Stimulated activated CD8-positive, alpha-beta memory T cell treated with anti-CD3 and anti-CD28 coated beads, Interleukin-4, amount 100 ng/mL, for 4 hours (primary cell): ENCODE results near the gene IFT57.
A peak's percentile ranks its signal among the peaks of the same experiment; 100 is the strongest.

Source experiments
- DNase-seq, 2 donors: peaks; one replicate each; pipeline ENCODE4 v3.0.0-alpha.2; 2020; ENCODE audit warnings: low read depth in 2 of 2, low spot score in 1 of 2

The IFT57 gene

DNA sequence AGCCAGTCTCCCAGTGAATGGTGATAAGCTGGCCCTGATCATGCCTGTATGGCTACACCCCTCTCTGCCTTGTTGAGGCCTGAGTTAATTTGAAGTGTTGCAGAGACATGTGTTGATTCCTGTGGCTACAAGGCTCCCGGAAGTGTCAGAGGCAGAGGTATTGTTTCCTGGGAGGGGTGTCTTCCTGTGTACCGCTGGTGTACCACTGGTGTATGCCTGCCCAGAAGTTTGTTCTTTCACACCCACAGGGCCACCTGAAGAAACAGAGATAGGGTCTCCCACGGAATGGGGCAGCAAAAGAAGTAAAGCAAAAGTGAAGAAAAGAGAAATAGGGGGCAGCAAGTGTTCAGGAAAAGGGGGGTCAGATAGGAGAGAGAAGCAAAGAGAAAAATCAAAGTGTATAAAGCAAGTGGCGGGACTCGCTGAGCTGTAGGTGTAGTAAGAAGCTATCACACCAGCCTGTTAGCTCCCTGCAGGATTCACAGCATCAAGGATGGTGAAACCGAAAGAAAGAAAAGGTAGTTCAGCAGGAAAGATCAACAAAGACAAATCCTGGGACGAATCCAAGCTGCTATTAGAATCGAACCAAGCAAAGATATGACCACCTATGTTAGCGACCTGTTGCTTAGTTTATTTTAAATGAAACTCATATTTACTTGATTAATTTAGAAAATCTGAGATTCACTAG lies 94.8 kb downstream of the IFT57 start:
- peak; percentile 33 to 41 for DNase-seq

DNA sequence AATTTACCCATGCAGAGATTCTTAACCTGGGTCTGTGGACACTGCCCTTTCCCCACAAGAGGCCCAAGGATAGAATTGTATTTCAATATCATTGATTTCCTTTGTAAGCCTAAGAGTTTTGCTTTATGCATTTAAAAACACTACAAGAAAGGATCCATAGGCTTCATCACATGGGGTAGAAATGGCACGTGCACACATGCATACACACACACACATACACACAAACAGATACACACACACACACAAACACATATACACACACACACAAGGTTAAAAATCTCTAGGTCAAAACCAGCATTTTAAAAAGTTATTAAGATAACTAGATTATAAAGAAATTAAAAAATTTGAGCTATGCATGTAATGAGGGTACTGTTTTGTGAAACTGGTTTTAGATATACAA lies 95.9 kb downstream of the IFT57 start:
- DNase-seq, result no peak

DNA sequence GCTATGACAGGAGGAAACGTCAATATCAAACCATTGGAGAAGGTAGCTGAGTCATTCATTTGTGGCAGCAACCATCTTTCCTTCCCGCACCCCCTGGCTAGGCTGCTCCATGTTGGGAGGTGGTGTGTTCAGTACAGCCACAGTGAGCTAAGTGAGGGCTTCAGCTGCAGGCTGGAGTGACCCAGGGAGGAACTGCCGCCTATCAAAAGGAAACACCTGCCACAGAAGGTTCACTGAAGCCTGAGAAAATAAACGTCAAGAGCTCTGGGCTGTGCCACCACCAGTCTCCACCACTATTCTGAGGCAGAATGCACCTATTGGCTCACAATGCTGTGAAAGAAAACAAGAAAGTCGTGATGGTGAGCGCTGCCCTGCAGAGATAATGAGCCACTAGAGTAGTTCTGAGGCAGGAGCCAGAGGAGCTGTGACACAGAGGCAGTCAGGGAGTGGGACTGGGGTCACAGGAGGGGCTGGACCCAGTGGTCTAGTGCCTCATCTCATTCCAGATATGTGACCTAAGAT lies 96.6 kb downstream of the IFT57 start:
- DNase-seq, result peak; percentile 18 to 26

DNA sequence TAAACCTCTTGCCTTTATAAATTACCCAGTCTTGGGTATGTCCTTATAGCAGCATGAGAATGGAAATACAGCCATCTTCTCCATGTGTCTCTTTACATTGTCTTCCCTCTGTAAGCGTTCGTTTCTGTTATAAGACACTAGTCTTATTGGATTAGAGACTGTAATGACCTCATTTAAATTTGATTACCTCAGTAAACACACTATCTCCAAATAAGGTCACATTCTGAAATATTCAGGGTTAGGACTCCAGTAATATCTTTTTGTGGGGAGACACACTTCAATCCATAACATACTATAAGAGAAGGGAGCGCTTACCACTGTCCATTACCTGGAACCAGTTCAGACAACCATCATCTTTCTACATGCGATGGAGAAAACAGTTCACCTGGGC lies 97.1 kb downstream of the IFT57 start:
- no peak for DNase-seq

DNA sequence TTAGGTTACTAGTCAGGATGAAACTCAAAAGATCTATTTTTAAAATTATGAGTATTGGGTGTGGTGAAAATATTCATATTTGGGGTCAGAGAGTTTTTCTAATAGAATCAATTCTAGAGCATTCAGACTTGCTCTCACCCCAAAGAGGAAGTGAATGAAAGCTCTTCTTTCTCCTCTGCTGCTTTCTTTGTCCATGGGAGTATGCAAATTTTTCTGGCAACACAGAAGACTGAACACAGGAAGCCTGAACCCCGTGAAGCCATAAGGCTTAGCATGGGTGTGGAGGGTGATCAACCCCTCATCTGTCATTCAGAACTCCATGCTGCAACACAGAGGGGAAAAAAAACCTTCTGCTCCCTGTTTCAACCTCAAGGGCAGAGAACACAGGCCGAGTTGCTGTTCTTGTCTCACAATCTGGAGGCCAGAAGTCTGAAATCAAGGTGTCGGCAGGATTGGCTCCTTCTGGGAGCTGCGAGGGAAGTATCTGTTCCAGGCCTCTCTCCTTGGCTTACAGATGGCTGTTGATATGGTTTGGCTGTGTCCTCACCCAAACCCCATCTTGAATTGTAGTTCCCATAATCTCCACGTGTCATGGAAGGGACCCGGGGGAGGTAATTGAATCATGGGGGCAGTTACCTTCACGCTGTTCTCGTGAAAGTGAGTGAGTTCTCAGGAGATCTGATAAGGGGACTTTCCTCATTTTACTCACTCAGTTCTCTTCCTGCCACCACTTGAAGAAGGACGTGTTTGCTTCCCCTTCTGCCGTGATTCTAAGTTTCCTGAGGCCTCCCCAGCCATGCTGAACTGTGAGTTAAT lies 97.7 kb downstream of the IFT57 start:
- peak; percentile 49 to 62 for DNase-seq

DNA sequence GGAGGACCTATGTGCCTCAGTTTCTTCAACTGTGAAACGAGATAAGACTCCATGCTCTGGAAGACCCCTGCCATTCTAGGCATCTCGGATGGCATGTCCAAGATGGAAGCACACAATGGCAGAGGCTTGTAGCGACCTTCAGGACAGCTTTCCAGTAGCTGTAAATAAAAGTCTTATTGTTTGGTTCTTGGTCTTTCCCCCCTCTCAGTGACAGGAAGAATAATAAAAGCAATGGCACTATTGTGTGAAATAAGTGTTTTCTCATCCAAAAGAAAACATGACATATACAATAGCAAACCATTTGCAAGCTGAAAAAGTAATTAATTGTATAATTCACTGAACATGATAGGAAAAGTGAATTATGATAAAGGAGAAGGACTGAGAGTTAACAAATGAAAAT lies 98.9 kb downstream of the IFT57 start:
- no peak for DNase-seq

DNA sequence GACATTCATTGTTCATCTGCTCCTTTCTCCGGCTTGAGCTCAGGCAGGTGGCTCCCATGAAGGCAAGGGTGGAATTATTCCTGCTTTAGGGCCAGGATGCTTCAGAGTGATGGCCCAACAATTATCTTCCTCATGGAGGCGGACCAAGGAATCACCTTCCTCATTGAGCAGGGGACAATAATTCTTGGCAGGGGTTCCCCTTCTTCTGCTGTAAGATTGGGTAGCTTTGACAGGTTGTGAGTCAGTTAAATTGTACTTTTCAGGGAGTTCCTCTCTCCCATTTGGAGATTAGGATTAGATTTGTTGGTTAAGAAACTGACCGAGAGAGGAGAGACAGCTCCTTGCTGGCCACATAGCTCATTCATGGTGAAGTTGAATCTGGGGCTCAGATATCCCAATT lies 99.9 kb downstream of the IFT57 start:
- DNase-seq, result no peak

DNA sequence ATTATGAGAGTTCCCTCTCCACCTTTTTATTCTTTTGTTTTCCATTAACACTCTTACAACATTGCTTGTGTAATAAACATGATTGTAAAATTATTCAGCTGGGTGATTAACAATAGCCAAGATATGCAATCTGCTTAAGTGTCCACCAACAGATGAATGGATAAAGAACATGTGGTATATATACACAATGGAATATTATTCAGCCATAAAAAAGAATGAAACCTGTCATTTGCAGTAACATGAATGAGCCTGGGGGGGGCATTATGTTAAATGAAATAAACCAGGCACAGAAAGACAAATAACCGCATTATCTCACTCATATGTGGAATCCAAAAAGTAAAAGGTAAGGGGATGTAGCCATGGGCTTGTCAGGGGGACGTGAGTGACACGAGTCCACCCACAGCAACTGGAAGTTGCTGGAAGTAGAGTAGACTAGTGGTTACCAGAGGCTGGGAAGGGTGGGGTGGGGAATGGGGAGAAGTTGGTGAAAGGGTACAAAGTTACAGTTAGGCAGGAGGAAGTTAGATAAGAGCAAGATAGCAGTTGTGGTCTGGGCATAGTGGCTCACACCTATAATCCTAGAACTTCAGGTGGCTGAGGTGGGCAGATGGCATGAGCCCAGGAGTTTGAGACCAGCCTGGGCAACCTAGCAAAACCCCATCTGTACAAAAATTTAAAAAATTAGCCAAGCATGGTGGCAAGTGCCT lies 102.7 kb downstream of the IFT57 start:
- DNase-seq, result no peak

DNA sequence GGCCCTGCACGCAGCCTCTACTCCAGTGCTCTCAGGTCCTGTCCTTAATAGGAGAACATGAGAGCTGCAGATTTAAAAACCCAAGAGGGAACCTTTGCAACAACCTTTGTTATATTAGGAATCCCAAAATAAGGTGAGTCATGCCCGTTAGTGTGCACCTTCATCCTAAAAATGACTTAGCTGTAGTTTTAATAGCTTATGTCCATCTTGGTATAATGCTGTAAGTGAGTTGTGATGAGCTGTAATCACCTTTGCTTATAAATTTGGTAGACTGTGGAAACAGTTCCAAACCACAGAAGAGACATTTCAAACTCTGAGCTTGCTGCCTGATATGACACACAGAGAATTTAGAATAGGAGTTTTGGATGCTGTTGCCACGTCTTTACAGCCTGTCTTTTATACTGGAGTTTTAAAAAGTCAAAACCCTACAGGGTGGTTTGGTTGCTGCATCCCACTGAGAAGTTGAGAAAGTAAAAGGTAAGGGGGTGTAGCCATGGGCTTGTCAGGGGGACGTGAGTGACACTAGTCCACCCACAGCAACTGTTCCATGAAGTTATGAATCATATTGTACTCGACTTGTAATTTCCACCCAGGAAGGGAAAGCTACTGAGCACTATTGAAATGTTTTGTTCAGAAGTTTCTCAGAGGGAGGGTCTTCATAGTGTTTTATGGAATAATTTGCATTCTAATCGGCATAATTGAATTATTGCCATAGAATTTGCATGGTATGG lies 104.0 kb downstream of the IFT57 start:
- DNase-seq, result no peak

DNA sequence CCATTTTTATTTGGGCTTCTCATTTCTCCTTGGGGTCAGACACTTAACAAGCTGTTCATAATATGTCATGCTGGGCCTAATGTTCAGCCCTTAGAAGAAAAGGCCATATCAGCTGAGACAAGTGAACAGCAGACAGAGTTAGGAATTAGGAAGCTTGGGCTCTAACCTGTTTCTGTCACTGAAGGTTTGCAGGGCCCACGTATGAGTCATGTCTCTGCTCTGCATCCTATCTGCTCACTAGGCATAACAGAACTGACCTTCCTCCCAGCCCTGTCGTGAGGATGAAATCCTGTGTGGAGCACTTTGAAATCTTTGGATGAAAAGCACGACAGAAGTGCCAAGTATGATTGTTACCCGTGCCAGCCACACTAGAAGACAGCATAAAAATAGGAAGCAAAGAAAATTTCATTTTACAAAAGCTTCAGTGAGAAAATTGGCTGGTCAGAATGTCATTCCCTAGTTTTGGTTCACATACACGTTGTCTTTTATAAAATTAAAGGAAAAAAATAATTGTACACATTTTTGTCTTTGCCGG lies 104.9 kb downstream of the IFT57 start:
- no peak for DNase-seq

DNA sequence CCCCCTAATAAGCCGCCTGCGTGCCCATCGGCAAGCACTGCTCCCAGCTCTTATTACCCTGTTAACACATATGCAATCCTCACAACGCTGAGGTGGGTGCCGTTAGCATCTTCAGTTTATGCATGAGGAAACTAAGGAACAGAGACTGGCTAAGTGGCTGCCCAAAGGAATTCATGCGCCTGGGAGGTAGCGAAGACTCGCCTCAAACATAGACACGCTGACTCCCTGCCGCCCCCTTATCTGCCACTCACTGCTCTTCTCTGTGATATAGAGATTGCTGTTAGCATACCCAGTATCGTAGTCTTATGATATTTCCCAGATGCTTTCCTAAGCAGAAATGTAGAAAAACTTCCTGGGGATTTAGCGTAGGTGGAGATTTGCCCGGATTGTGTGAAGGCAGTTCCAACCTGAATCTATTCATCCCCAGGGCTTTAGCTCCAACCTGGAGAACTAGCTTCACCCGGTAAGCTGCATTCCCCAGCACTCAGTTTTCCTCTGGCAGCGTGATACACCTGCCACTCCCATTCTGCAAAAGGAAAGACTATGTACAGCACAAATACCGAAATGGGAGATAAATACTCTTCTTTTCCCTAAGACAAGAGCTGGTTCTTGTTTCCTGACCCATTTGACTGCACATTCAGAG lies 107.7 kb downstream of the IFT57 start:
- DNase-seq, result no peak

DNA sequence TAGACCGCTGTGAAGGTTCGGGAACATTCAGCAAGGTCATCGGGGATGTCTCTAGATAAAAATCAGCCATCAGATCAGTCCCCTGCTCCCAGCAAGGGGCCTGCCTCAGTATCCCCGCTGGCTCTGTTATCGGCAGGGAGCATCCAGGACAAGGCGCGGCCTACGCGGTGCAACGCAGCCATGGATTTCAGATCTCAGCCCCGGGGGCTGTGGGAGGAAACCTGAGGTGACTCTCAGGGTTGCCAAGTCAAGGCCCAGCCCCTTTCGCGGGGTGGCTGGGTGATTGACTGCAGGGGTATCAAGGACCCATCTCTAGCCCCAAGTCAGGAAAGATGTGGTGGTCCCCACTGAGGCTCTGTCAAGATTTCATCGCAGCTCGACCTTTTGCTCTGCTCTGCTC lies 108.2 kb downstream of the IFT57 start:
- DNase-seq, result no peak

DNA sequence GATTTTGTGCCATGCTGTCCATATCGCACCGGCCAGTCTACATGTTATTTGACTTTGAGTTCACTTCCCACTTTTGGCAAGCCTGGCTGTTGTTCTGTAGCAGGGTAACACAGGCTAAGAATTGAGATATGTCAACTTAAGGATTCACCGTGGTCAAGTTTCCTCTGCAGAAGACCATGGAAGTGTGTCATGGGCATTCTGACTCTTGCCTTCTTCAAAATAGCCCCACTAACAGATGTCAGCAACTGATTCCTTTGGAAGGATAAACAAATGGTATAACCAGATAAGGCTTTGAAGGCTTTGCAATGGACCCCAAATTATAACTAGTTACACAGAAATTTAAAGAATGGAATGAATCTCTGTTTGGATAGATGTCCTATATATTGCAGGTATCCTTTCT lies 111.3 kb downstream of the IFT57 start:
- DNase-seq, result no peak
